Breast epithelium (tissue), 3 donors: Measurements from ENCODE around the gene TENM4.

Experiments used
- POLR2A ChIP-seq: fragments of 450-650 bp; IDR thresholded peaks from one replicate; pipeline ENCODE4 v1.6.1; 2016; ENCODE audit warnings: antibody characterized with exemption, mild to moderate bottlenecking, moderate library complexity
- TF ChIP-seq, protein P1 (sequence below), 3 donors: fragments of 450-650 bp; IDR thresholded peaks; one replicate each; pipeline ENCODE4 v1.5.1; 2016 to 2017; ENCODE audit warnings: antibody characterized with exemption in 3 of 3, mild to moderate bottlenecking in 3 of 3, moderate library complexity in 3 of 3

DNA sequence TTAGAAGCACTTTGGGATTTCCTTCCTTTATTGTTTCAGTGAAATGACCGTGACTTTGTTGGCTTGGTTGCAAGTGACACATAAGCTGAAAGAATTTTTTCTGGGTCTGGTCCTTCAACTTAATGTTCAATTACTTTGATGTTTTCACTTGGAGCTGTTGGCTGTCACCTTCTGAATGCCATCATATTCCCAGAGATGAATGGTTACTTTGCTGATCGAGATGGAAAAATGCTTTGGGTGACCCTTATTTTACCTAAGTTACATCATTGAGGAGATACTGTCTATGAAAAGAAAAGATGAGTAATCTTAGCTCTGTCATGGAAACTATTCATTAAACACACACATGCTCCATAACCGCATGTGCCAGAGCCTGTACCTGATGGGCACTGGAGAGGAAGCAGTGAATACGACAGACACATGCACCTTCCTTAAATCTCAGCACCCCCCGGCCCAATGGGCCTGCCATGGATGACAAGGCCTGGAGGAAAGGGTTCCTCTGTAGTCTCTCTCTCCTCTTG, 76.9 kb downstream of the TENM4 start:
- no peak for TF ChIP-seq POLR2A
- TF ChIP-seq, protein P1, sequence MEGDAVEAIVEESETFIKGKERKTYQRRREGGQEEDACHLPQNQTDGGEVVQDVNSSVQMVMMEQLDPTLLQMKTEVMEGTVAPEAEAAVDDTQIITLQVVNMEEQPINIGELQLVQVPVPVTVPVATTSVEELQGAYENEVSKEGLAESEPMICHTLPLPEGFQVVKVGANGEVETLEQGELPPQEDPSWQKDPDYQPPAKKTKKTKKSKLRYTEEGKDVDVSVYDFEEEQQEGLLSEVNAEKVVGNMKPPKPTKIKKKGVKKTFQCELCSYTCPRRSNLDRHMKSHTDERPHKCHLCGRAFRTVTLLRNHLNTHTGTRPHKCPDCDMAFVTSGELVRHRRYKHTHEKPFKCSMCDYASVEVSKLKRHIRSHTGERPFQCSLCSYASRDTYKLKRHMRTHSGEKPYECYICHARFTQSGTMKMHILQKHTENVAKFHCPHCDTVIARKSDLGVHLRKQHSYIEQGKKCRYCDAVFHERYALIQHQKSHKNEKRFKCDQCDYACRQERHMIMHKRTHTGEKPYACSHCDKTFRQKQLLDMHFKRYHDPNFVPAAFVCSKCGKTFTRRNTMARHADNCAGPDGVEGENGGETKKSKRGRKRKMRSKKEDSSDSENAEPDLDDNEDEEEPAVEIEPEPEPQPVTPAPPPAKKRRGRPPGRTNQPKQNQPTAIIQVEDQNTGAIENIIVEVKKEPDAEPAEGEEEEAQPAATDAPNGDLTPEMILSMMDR (IDR thresholded peaks at IDR 0.05): no peak
